IMR-90 (cell line): ENCODE data around the gene HMCN1. TPM values are rescaled to one million over a fixed set of nuclear protein-coding genes. Genes with fewer than 3 reads are reported as not detected.

Experiments
- CEBPB ChIP-seq: IDR thresholded peaks from 2 replicates; pipeline ENCODE4 v1.6.1; 2012; ENCODE audit warnings: low read depth, low read length, improper control_type of control experiment
- ELK1 ChIP-seq: fragments of 150-350 bp; IDR thresholded peaks from 2 replicates; pipeline ENCODE4 v1.6.1; 2016; ENCODE audit warnings: low read depth, mild to moderate bottlenecking, low read length, moderate library complexity, borderline replicate concordance
- FOS ChIP-seq: fragments of 150-350 bp; IDR thresholded peaks from 2 replicates; pipeline ENCODE4 v1.6.1; 2016; ENCODE audit warnings: low read depth, low read length
- MAZ ChIP-seq: IDR thresholded peaks from 2 replicates; pipeline ENCODE4 v1.6.1; 2012; ENCODE audit warnings: low read depth, mild to moderate bottlenecking, low read length, improper control_type of control experiment, moderate library complexity, borderline replicate concordance
- RAD21 ChIP-seq: IDR thresholded peaks from 2 replicates; pipeline ENCODE4 v1.6.1; 2012; ENCODE audit warnings: low read length, improper control_type of control experiment
- polyA plus RNA-seq, 3 experiments: library from polyadenylated mRNA; depleted of rRNA; stranded (reverse); fragments of >200 nt; gene quantifications; 2 replicates each; pipeline ENCODE4 v1.2.3, GENCODE V29; 2012; ENCODE audit warnings: low replicate concordance in 1 of 3
- total RNA-seq: library from RNA; depleted of rRNA; stranded (reverse); fragments of >200 nt; gene quantifications from 2 replicates; pipeline ENCODE4 v1.2.3, GENCODE V29; 2012

The HMCN1 gene
- total and polyA plus RNA-seq, 2 of the 4 experiments (the other 2 are of a cell fraction), result 6.1 to 11.7 TPM

- TF ChIP-seq FOS (0 out of 2 replicates have a peak, but pooled peaks have one; percentile 41), ELK1 (no peak), RAD21 (no peak), CEBPB (peak; percentile 32; the same call in 1 of the 2 replicates), MAZ (no peak)
Measured at GRCh38 chr1:185973645-185974044, 239.5 kb downstream of the HMCN1 start (continued).
